SK-N-SH (cell line): Measurements from ENCODE around the gene SLC6A2. TPM values are rescaled to one million over a fixed set of nuclear protein-coding genes. Genes with fewer than 3 reads are reported as not detected.

ENCODE experiments used
- CTCF ChIA-PET: fragments of 300-600, 350-600 bp; formaldehyde crosslinking; extraction: SDS; loops from one replicate; lab custom pipeline; 2021; lab: Yijun Ruan, JAX
- POLR2A ChIA-PET: fragments of 350-600 bp; sonication (Branson Sonifier 250); formaldehyde crosslinking; extraction: SDS; loops from one replicate; lab custom pipeline; 2020; ENCODE audit warnings: antibody characterized with exemption, inconsistent platforms; lab: Yijun Ruan, JAX
- DNase-seq: peaks from one replicate; pipeline ENCODE4 v3.0.0; 2012
- H2AFZ ChIP-seq: fragments of 200-600 bp; sonication (generic); 2 replicates; pipeline ENCODE4 v1.8.1; 2016; ENCODE audit warnings: antibody characterized with exemption, mild to moderate bottlenecking, low read depth
- H3F3A ChIP-seq: fragments of 200-600 bp; sonication (generic); replicated peaks from 2 replicates; pipeline ENCODE3; 2016; ENCODE audit warnings: antibody characterized with exemption, mild to moderate bottlenecking; ENCODE audit not compliant: insufficient read depth
- H3K27ac ChIP-seq, 2 experiments: fragments of 200-500 bp in 1 of 2; fragments of 200-600 bp in 1 of 2; sonication (Bioruptor generic) in 1 of 2; sonication (generic), shearing (Covaris generic) in 1 of 2; 2 replicates each; pipeline versions ENCODE4 v1.5.1 to v1.6.1; 2014 to 2016; ENCODE audit warnings: low read depth in 2 of 2, inconsistent platforms in 1 of 2, low read length in 1 of 2, mild to moderate bottlenecking in 1 of 2, mixed read lengths in 1 of 2
- H3K27me3 ChIP-seq: fragments of 200-600 bp; sonication (generic), shearing (Covaris generic); 2 replicates; pipeline ENCODE4 v1.6.1; 2016; ENCODE audit warnings: mixed run types; ENCODE audit not compliant: insufficient read depth
- H3K36me3 ChIP-seq, 2 experiments: fragments of 200-500 bp in 1 of 2; fragments of 200-600 bp in 1 of 2; sonication (Bioruptor generic) in 1 of 2; sonication (generic) in 1 of 2; replicated peaks in 1 of 2; 2 replicates each; pipeline versions ENCODE3 to v1.5.1; 2014 to 2016; ENCODE audit warnings: low read length in 1 of 2, mild to moderate bottlenecking in 1 of 2; ENCODE audit not compliant: insufficient read depth in 2 of 2, control insufficient read depth in 1 of 2
- H3K4me1 ChIP-seq, 2 experiments: fragments of 200-500 bp in 1 of 2; fragments of 200-600 bp in 1 of 2; sonication (Bioruptor generic) in 1 of 2; sonication (generic), shearing (Covaris generic) in 1 of 2; 2 replicates each; pipeline versions ENCODE4 v1.5.1 to v1.6.1; 2014 to 2016; ENCODE audit warnings: low read depth in 1 of 2, low read length in 1 of 2, mixed run types in 1 of 2; ENCODE audit not compliant: insufficient read depth in 2 of 2, control insufficient read depth in 1 of 2
- H3K4me2 ChIP-seq: fragments of 200-600 bp; sonication (generic), shearing (Covaris generic); 2 replicates; pipeline ENCODE4 v1.6.1; 2017; ENCODE audit warnings: mixed run types
- H3K4me3 ChIP-seq, 2 experiments: fragments of 200-500 bp in 1 of 2; fragments of 200-600 bp in 1 of 2; sonication (Bioruptor generic) in 1 of 2; sonication (generic), shearing (Covaris generic) in 1 of 2; 2 replicates each; pipeline versions ENCODE4 v1.5.1 to v1.8.1; 2014 to 2016; ENCODE audit warnings: low read depth in 2 of 2, inconsistent platforms in 1 of 2, low read length in 1 of 2, mild to moderate bottlenecking in 1 of 2, mixed read lengths in 1 of 2, moderate library complexity in 1 of 2
- H3K79me2 ChIP-seq: fragments of 200-600 bp; sonication (generic); 2 replicates; pipeline ENCODE4 v1.8.1; 2017; ENCODE audit warnings: mild to moderate bottlenecking; ENCODE audit not compliant: insufficient read depth
- H3K9ac ChIP-seq: fragments of 200-600 bp; sonication (generic); 2 replicates; pipeline ENCODE4 v1.6.1; 2017; ENCODE audit warnings: mixed run types
- H3K9me2 ChIP-seq: fragments of 200-600 bp; sonication (generic); 2 replicates; pipeline ENCODE4 v1.6.1; 2017; ENCODE audit warnings: mixed run types
- H3K9me3 ChIP-seq: fragments of 200-600 bp; sonication (generic); 2 replicates; pipeline ENCODE4 v1.6.1; 2017; ENCODE audit warnings: mixed run types, mild to moderate bottlenecking, moderate library complexity
- H4K20me1 ChIP-seq: fragments of 200-600 bp; sonication (generic); 2 replicates; pipeline ENCODE4 v1.6.1; 2017; ENCODE audit warnings: mild to moderate bottlenecking, mixed run types; ENCODE audit not compliant: insufficient read depth
- IRF3 ChIP-seq: fragments of 150-350 bp; IDR thresholded peaks from 2 replicates; pipeline ENCODE4 v1.6.1; 2016; ENCODE audit warnings: mild to moderate bottlenecking, low read depth, low read length
- PBX3 ChIP-seq: IDR thresholded peaks from 2 replicates; pipeline ENCODE4; 2012
- TAF1 ChIP-seq: IDR thresholded peaks from 2 replicates; pipeline ENCODE4 v1.6.1; 2012; ENCODE audit warnings: low read depth, mild to moderate bottlenecking, low read length, moderate library complexity, borderline replicate concordance
- TEAD4 ChIP-seq: IDR thresholded peaks from 2 replicates; pipeline ENCODE4 v1.4.0; 2012; ENCODE audit warnings: mild to moderate bottlenecking, borderline replicate concordance; ENCODE audit not compliant: insufficient read depth
- WGBS: methylation state at CpG from one replicate; pipeline ENCODE4 v1.1.6; 2017; ENCODE audit warnings: low lambda C conversion rate; 5-methylcytosine and 5-hydroxymethylcytosine counted together
- polyA plus RNA-seq, 3 experiments: library from polyadenylated mRNA; depleted of rRNA; stranded (reverse); fragments of >200 nt; gene quantifications; 2 replicates each; pipeline ENCODE4 v1.2.3, GENCODE V29; 2012
- TF ChIP-seq, protein P1 (sequence below): IDR thresholded peaks from 2 replicates; pipeline ENCODE4 v1.4.0; 2012; ENCODE audit warnings: low read depth

The SLC6A2 gene
- polyA plus RNA-seq, 1 of the 3 experiments (the other 2 are of a cell fraction) = 3.3 TPM

DNA sequence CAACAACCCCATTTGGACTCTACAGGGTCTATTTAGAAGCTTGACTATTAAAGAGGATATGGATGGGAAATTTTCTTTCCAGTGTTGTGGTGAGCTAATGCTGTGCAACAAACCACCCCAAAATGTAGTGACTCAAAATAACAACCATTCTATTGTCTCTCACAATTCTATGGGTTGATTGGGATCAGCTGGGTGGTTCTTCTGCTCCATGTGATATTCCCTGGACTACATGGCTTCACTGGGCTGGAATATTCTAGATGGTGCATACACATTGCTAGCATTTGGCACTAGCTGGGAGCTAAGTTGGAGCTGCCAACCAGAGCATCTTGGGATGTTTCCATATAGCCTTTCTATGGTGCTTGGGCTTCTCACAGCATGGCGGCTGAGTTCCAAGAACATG lies 30.2 kb downstream of the SLC6A2 start:
- H3K4me3 ChIP-seq = no peak overlapping the region
- TF ChIP-seq TAF1 (no peak), IRF3 (no peak)
- TF ChIP-seq, protein P1, sequence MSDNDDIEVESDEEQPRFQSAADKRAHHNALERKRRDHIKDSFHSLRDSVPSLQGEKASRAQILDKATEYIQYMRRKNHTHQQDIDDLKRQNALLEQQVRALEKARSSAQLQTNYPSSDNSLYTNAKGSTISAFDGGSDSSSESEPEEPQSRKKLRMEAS = no peak
- H3K79me2 ChIP-seq = no peaks in the 10 kb centered on the region
- ChIA-PET POLR2A (no interaction called here), CTCF (interaction anchor here (1.2 kb wide), 1 partner anchor 44 kb away, joined by 3 read pairs; no protein-coding TSS in a partner anchor)
- H3F3A ChIP-seq = no peaks in the 10 kb centered on the region
- H4K20me1 ChIP-seq = no peaks in the 10 kb centered on the region
- H3K27me3 ChIP-seq = no peaks in the 10 kb centered on the region
- no CpG with 5 or more reads among the region's 1 CpG for WGBS
- H3K4me2 ChIP-seq = no peak overlapping the region
- no peak overlapping the region for H2AFZ ChIP-seq
- no peak overlapping the region for H3K27ac ChIP-seq
- H3K4me1 ChIP-seq = peaks cover 0 to 3% of the 10 kb centered on the region in 2 experiments; a peak in 1 of 4 replicates
- H3K9me3 ChIP-seq = no peaks in the 10 kb centered on the region
- no peak for DNase-seq
- peaks cover 0 to 27% of the 10 kb centered on the region in 2 experiments for H3K36me3 ChIP-seq
- H3K9me2 ChIP-seq = no peaks in the 10 kb centered on the region
- no peak overlapping the region for H3K9ac ChIP-seq

DNA sequence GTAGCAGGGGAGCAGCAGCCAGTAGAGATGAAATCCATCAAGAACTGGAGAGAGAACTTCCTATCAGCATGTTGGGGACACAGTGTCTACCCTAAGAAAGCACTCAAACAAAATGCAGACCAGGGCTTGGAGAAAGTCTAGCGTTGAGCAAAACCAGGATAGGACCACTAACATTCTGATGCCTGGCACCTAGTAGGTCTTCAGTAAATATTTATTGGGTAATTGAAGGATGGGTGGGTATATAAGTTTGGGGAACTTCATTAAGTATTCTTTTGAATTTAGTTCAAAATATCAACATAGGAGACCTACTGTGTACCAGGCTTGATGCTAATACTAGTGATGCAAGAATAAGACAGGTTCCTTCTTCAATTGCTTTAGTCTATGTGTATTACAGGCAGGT lies 30.9 kb downstream of the SLC6A2 start:
- Histone ChIP-seq H3K4me3 (no peak overlapping the region), H3K9me3 (no peaks in the 10 kb centered on the region), H3K27ac (no peak overlapping the region), H3K79me2 (no peaks in the 10 kb centered on the region), H3K27me3 (no peaks in the 10 kb centered on the region), H3K9ac (no peak overlapping the region), H3K36me3 (peaks cover 0 to 27% of the 10 kb centered on the region in 2 experiments), H3K4me2 (no peak overlapping the region), H3K9me2 (no peaks in the 10 kb centered on the region), H2AFZ (no peak overlapping the region), H4K20me1 (no peaks in the 10 kb centered on the region), H3K4me1 (no peaks in the 10 kb centered on the region; a peak in 1 of 4 replicates), H3F3A (no peaks in the 10 kb centered on the region)
- ChIA-PET POLR2A (interaction anchor here (0.8 kb wide), 1 partner anchor 8 kb away, joined by 3 read pairs; no protein-coding TSS in a partner anchor), CTCF (interaction anchor here (5.0 kb wide), 1 partner anchor 16 kb away, joined by 29 read pairs; no protein-coding TSS in a partner anchor)
- TF ChIP-seq PBX3 = no peak
- no peak for TF ChIP-seq TEAD4
- TF ChIP-seq IRF3 = no peak
- no peak for DNase-seq
- WGBS = 0% methylated on average over 1 of the region's 1 CpG
